Activated CD4-positive, alpha-beta T cell treated with anti-CD3 and anti-CD28 coated beads, Interleukin-2, Interleukin-4, amounts not matched to agents 100 ng/mL and 50 ng/mL, durations not matched to agents 16 hours and 8 hours (primary cell): ENCODE results near the gene ATF2.
"Not testable (repeated sequence)": the region's sequence is repeated elsewhere in the genome, so short reads cannot be mapped to it uniquely, and the experiment has no call there.

ENCODE experiments used
- DNase-seq: peaks from one replicate; pipeline ENCODE4 v3.0.0-alpha.2; 2020; ENCODE audit warnings: low spot score

Gene ATF2

DNA sequence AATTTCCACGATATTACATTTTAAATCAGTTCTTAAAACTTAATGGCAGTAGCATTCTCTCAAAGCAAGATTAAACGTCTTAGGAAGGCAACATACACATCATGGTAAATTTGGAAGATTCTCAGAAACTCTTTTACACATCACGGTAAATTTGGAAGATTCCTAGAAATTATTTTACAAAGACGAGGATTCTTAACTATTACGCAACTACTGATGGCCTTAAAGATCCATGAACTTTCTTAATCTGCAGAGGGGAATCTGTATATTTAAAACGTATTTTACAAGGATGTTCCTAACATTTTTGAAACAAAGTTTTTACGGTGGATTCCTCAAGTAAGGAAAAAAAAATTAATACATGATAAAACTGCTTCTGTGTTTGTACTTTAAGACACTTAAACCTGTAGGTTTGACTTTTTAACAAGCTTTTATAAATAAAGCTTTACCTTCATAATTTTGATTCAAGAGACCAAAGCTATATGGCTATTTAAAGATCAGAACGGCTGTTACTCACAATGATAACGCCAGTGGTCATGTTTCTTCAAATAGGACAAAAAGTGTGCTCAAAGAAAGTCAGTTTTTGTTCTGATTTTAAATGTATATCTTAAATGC is 1.7 kb downstream of the ATF2 start:
- DNase-seq = no peak

- DNase-seq = no peak
These were observed 3.8 kb downstream of the ATF2 start for GRCh38 chr2:175164235-175164634.

DNA sequence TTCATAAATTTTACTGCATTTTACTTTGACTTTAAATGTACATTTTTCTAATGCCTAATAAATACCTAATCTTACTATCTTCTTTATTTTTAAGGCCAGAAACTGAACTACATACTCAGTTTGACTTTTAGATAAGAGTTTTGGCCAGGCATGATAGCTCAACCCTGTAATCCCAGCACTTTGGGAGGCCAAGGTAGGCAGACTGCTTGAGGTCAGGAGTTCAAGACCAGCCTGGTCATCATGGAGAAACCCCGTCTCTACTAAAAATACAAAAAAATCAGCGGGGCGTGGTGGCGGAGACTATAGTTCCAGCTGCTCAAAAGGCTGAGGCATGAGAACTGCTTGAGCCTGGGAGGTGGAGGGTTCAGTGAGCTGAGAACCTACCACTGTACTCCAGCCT is 9.1 kb downstream of the ATF2 start:
- no peak for DNase-seq

- no peak for DNase-seq
These were observed 11.5 kb downstream of the ATF2 start for GRCh38 chr2:175156534-175156933.

DNA sequence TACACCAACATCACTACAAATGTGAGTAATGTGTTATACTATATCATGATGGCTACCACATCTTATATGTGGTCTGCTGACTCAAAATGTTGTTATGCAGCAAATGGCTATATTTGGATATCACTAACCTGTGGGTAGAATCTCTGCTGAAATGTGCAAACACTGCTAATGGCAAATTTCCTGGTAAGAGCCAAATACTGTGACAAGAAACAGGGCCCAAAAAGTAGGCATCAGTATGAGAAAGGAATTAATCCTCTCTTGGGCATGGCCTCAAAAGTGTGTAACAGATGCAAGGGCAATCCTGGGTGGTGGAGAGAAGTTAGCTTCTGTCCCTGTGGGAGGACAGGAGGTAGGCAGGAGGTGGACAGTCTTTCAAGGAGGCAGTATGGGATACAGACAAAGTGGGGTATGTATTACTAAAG is 13.3 kb downstream of the ATF2 start:
- peak; percentile 81 for DNase-seq

DNA sequence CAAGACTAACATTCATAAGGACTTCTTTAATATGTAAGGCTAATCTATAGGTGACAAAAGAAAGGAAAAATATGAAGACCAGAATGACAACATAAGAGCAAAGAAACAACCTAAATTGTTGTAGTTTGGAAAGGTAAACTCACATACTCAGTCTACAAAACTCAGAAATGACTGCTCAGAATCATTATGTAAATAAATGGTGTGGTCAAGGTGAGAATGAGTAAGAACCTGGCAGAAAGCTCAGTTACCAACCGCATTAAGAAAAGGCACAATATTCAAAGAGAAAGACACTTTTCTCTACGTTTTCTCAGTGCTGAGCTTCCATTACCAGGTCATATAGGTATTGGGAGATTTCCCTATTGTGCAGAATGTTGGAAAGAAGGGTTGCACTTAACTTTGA is 15.8 kb downstream of the ATF2 start:
- DNase-seq = peak; percentile 66

DNA sequence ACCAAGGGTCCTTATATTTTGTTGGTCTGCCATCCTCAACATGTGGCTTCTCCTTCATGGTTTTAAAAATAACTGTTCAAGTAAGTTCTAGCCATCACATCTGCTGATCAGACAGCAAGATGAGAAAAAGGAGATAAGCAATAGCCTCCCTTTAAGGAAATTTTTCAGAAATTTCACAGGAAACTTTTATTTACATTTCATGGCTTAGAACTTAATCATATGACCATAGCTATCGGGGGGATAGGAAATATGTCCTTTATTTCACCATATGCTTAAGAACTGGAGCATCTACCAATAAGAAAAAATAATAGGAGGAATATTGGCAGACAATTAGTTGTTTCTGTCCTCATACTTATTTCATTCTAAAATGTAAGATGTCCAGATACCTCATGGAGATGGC is 16.2 kb downstream of the ATF2 start:
- no peak for DNase-seq

- no peak for DNase-seq
These were observed 20.8 kb downstream of the ATF2 start for GRCh38 chr2:175147186-175147585.

DNA sequence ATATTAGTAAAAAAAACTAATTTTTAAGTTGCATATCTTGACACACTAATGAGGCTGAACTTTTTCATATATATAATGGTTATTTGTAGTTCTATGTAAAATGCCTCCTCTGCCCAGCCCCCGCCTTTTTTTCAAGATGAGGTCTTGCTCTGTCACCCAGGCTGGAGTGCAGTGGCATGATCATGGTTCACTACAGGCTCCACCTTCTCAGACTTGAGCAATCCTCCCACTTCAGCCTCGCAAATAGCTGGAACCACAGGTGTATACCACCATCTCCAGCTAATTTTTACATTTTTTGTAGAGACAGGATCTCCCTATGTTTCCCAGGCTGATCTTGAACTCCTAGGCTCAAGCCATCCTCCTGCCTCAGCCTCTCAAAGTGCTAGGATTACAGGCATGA is 24.3 kb downstream of the ATF2 start:
- DNase-seq = no peak

GRCh38 chr2:175143191-175143590 is 24.8 kb downstream of the ATF2 start:
- no peak for DNase-seq

DNA sequence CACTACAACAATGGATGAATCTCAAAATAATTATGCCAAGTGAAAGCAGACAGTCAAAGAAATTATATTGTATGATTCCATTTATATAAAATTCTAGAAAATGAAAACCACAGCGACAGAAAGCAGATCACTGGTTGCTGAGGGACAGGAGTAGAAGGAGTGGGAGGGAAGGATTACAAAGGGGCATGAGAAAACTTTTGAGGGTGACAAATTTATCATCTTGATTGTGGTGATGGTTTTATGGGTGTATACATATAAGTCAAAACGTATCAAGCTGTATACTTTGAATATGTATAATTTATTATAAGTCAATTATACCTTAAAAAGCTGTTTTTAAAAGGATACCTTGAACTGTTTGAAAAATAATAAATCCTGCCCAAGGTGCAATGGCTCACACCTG is 27.7 kb downstream of the ATF2 start:
- DNase-seq = no peak

DNA sequence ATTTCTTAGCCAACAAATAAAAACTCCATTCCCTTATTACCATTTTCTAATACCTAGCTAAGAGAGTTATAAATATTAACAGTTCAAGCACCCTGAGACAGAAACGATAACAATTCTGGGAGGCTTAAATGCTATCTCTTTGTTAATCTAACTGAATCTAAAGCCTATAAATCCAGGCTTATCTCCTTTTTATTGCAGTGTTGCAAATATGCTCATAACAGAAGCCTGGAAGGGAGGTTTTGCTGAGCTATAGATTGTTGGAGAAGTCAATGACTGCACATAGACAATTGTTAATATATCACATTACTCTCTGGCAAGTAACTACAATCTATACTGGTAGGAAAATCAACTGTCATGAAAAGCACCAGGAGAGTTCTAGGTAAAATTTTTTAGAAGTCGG is 30.2 kb downstream of the ATF2 start:
- DNase-seq = no peak

GRCh38 chr2:175136334-175137215 is 31.4 kb downstream of the ATF2 start:
- DNase-seq = no peak

- no peak for DNase-seq
These were observed 32.1 kb downstream of the ATF2 start for GRCh38 chr2:175135862-175136261.

GRCh38 chr2:175135177-175135576 is 32.8 kb downstream of the ATF2 start:
- no peak for DNase-seq

- no peak for DNase-seq
These were observed 36.8 kb downstream of the ATF2 start for GRCh38 chr2:175131252-175131651.

DNA sequence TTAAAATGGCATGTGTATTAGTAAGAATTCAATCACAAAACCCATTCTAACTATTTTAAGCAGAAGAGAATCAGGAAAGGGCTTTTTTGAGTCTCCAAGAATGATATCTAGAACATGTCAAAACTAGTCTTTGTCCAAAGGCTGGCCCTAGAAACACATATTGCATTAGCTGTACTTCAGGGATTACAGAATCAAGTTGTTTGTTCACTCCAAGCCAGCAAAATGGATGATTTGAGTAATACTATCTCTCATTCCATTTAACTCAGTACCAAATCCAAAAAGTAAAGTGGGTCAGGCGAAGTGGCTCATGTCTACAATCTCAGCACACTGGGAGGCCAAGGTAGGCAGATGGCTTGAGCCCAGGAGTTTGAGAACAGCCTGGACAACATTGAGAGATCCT is 41.3 kb downstream of the ATF2 start:
- DNase-seq = no peak

- DNase-seq = no peak
These were observed 44.7 kb downstream of the ATF2 start for GRCh38 chr2:175123254-175123653.

DNA sequence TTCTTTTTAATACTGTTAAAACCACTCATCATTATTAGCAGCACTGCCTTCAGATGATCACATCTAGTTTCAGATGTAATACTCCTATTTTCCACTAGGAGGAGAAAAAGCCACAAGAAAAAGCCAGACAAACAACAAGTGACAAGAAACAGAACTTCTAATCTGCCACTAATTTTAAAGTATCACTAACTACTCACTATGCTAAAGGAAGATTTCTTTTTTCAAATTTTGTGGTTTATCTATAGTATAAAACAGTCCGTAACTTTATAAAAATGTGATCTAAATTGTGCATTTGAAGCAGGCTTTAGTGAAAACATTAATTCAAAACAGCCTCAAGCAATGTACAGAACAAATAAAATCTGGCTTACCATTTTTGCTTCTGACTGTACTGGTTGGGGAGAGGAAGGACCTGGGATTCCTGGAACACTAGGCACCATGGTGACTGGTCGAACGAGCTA is 56.8 kb downstream of the ATF2 start:
- peak; percentile 62 for DNase-seq

GRCh38 chr2:175108091-175108490 is 59.9 kb downstream of the ATF2 start:
- not testable (repeated sequence) for DNase-seq

DNA sequence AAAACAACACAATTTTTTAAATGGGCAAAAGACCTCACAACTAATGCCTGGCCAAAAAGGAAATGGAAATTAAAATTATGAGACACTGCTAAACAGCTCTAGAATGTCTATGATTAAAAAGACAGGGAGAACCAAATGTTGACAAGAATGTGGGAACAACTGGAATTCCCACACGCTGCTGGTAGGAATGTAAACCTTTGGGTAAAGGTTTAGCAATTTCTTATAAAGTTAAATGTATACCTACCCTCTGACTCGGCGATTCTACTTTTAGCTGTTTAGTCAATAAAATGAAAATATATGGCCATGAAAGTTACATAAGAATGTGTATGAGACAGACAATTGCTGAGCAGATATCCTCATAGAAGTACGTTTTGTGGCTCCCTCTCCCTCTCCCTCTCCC is 60.9 kb downstream of the ATF2 start:
- no peak for DNase-seq

DNA sequence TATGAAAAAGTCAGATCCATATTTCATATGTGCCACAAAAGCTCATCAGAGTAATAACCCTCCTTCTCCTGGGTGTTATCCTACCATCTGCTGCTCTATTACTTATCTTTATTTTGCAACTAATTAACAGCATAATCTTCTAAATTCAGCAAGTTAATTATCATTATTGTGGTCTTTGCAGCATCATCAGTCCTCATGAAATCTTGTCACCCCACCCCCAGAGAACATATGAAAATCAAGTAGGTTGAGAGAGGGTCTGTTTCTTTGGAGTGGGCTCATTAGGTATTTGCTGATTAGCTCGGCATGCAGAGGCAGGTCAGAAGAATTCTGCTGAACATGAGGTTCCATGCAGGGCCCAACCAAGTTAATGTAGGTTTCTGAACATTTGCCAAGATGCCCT is 64.8 kb downstream of the ATF2 start:
- no peak for DNase-seq

- no peak for DNase-seq
These were observed 66.5 kb downstream of the ATF2 start for GRCh38 chr2:175101514-175101913.

- no peak for DNase-seq
These were observed 70.7 kb downstream of the ATF2 start for GRCh38 chr2:175097297-175097696.
